Mucosa of descending colon (tissue), 3 donors: ENCODE results near the gene ZCCHC14. TPM values are rescaled to one million over a fixed set of nuclear protein-coding genes. Genes with fewer than 3 reads are reported as not detected.
"Not testable (repeated sequence)": the region's sequence is repeated elsewhere in the genome, so short reads cannot be mapped to it uniquely, and the experiment has no call there.

Source experiments
- ATAC-seq: fragments of 200-7000 bp; cut with Tn5 transposase; one replicate; pipeline ENCODE4 v1.9.1; 2020; ENCODE audit warnings: mild to moderate bottlenecking, moderate library complexity
- DNase-seq, 3 donors: peaks; one replicate each; pipeline ENCODE4 v3.0.0-alpha.2; 2020
- H3K36me3 ChIP-seq: fragments of 200-600 bp; one replicate; pipeline ENCODE4 v1.8.0; 2021; ENCODE audit warnings: low read depth, mild to moderate bottlenecking
- H3K4me1 ChIP-seq: fragments of 200-600 bp; one replicate; pipeline ENCODE4 v1.8.0; 2021; ENCODE audit warnings: low read depth, mild to moderate bottlenecking
- H3K4me3 ChIP-seq: fragments of 200-600 bp; one replicate; pipeline ENCODE4 v1.8.0; 2021; ENCODE audit warnings: mild to moderate bottlenecking
- H3K9me3 ChIP-seq: fragments of 200-600 bp; one replicate; pipeline ENCODE4 v1.8.0; 2021; ENCODE audit warnings: mild to moderate bottlenecking
- CTCF ChIP-seq: fragments of 200-600 bp; IDR thresholded peaks from one replicate; pipeline ENCODE4 v1.8.0; 2022; ENCODE audit warnings: antibody characterized with exemption, mild to moderate bottlenecking
- intact Hi-C, 2 donors: fragments of 100-400 bp; cut with DNase I in 1 of 2; cut with micrococcal nuclease in 1 of 2; formaldehyde crosslinking; loops; one replicate each; pipeline versions ENCODE4 v1.11.0 to v1.11.1; 2022; cut with DNase I, micrococcal nuclease
- total RNA-seq, 3 donors: library from RNA; stranded (reverse); fragmentation: NEBNext Ultra II Directional in 2 of 3; extraction: Animal tissue kit (Norgen Biotek cat#: 25700) in 2 of 3; gene quantifications; one replicate each; pipeline versions ENCODE4 v1.2.1 to v1.2.4, GENCODE V29; 2021 to 2023
- donor health status: DM: no; HTN: no; CAD: no; lungs with moderate emphysema.
- donor health status: DM: no; HTN: no; CAD: no.
- donor health status: DM: no; HTN: yes; CAD: no.

ZCCHC14 gene
- total RNA-seq, 3 donors from 2014 or later, result 30.3 to 36.4 (median 32.3) TPM

- TF ChIP-seq CTCF, result no peak
- ATAC-seq (no peak), DNase-seq (no peak)
- Histone ChIP-seq H3K36me3 (no peaks in the 10 kb centered on the region), H3K4me3 (no peak overlapping the region), H3K9me3 (no peaks in the 10 kb centered on the region), H3K4me1 (peaks cover 31% of the 10 kb centered on the region)
- intact Hi-C loops, result no loop called here
Measured at GRCh38 chr16:87482266-87482665, 10.6 kb downstream of the ZCCHC14 start.

DNA sequence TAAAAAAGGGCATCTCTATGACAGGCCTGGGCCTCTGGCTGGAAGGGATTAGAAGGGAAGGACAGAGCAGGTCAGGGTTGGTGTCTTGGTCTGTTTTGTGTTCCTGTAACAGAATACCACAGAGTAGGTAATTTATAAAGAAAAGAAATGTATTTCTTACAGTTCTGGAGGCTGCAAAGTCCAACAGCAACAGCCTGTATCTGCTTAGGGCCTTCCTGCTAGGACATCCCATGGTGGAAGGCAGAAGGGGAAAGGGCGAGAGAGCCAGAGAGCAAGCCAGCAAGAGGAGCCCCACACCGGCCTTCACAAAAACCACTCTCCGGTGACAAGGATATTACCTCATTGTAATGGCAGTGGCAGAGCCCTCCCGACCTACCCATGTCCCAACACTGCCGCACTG, 11.1 kb downstream of the ZCCHC14 start:
- not testable (repeated sequence) for DNase-seq

GRCh38 chr16:87477209-87477981, 15.4 kb downstream of the ZCCHC14 start:
- H3K4me3 ChIP-seq, H3K9me3 ChIP-seq, intact Hi-C loops, H3K36me3 ChIP-seq, H3K4me1 ChIP-seq, DNase-seq, ATAC-seq: not testable (repeated sequence)

More for the DNA sequence above, 11.1 kb downstream of the ZCCHC14 start:
- intact Hi-C loops, H3K9me3 ChIP-seq, H3K36me3 ChIP-seq, ATAC-seq, H3K4me3 ChIP-seq: not testable (repeated sequence)
- peaks cover 26% of the 10 kb centered on the region for H3K4me1 ChIP-seq

GRCh38 chr16:87474566-87474996, 18.2 kb downstream of the ZCCHC14 start:
- Histone ChIP-seq H3K36me3 (no peaks in the 10 kb centered on the region), H3K4me1 (peaks cover 23% of the 10 kb centered on the region), H3K4me3 (no peak overlapping the region), H3K9me3 (no peaks in the 10 kb centered on the region)
- TF ChIP-seq CTCF, result no peak
- no peak for DNase-seq
- intact Hi-C loops, result no loop called here
- ATAC-seq, result no peak

- H3K4me1 ChIP-seq, result peaks cover 23% of the 10 kb centered on the region
- intact Hi-C loops, result no loop called here
- H3K4me3 ChIP-seq, result no peak overlapping the region
- H3K9me3 ChIP-seq, result no peaks in the 10 kb centered on the region
- H3K36me3 ChIP-seq, result no peaks in the 10 kb centered on the region
- no peak for TF ChIP-seq CTCF
- DNase-seq (no peak), ATAC-seq (no peak)
Measured at GRCh38 chr16:87474017-87474416, 18.8 kb downstream of the ZCCHC14 start.

DNA sequence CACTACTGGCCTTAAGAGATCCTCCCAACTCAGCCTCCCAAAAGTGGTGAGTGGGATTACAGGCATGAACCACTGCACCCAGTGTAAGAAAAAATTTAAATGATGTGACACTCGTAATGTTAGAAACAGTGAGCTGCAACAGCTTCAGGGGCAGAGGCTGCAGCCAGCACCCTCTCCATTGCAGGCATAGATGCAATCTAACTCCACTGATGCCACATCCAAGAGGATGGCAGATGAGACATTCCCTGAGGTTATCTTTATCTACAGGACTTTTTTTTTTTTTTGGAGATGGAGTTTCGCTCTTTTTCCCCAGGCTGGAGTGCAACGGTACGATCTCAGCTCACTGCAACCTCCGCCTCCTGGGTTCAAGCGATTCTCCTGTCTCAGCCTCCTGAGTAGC, 19.9 kb downstream of the ZCCHC14 start:
- Histone ChIP-seq H3K4me3 (no peak overlapping the region), H3K9me3 (no peaks in the 10 kb centered on the region), H3K36me3 (no peaks in the 10 kb centered on the region), H3K4me1 (peaks cover 23% of the 10 kb centered on the region)
- no peak for DNase-seq
- intact Hi-C loops, result no loop called here
- ATAC-seq, result no peak
- no peak for TF ChIP-seq CTCF
